ENCODE data around the gene HEATR5A. TPM values are rescaled to one million over a fixed set of nuclear protein-coding genes. Genes with fewer than 3 reads are reported as not detected.
A peak's percentile ranks its signal among the peaks of the same experiment; 100 is the strongest.

Gene HEATR5A
- total and polyA plus RNA-seq, 2 of the 13 experiments (the other 11 are each of a cell fraction or from before 2014, with no cell fraction given), result 36.4 to 105 TPM

- TF ChIP-seq, protein P1, sequence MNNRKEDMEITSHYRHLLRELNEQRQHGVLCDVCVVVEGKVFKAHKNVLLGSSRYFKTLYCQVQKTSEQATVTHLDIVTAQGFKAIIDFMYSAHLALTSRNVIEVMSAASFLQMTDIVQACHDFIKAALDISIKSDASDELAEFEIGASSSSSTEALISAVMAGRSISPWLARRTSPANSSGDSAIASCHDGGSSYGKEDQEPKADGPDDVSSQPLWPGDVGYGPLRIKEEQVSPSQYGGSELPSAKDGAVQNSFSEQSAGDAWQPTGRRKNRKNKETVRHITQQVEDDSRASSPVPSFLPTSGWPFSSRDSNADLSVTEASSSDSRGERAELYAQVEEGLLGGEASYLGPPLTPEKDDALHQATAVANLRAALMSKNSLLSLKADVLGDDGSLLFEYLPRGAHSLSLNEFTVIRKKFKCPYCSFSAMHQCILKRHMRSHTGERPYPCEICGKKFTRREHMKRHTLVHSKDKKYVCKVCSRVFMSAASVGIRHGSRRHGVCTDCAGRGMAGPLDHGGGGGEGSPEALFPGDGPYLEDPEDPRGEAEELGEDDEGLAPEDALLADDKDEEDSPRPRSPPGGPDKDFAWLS (CRISPR knock-in tag; IDR thresholded peaks at IDR 0.05; ENCODE audit: borderline replicate concordance), result peak; percentile 97; the same call in 1 of the 2 replicates
- TF ChIP-seq ZNF12 (CRISPR knock-in tag; IDR thresholded peaks at IDR 0.05), result peak; percentile 91
- TF ChIP-seq PLRG1 (conservative IDR thresholded peaks at IDR 0.05), result no peak
- TF ChIP-seq ZNF724P (CRISPR knock-in tag; IDR thresholded peaks at IDR 0.05; ENCODE audit: borderline replicate concordance), result peak; percentile 100
- no peak for TF ChIP-seq HOXA7 (CRISPR knock-in tag; IDR thresholded peaks at IDR 0.05)
- TF ChIP-seq, protein P2, sequence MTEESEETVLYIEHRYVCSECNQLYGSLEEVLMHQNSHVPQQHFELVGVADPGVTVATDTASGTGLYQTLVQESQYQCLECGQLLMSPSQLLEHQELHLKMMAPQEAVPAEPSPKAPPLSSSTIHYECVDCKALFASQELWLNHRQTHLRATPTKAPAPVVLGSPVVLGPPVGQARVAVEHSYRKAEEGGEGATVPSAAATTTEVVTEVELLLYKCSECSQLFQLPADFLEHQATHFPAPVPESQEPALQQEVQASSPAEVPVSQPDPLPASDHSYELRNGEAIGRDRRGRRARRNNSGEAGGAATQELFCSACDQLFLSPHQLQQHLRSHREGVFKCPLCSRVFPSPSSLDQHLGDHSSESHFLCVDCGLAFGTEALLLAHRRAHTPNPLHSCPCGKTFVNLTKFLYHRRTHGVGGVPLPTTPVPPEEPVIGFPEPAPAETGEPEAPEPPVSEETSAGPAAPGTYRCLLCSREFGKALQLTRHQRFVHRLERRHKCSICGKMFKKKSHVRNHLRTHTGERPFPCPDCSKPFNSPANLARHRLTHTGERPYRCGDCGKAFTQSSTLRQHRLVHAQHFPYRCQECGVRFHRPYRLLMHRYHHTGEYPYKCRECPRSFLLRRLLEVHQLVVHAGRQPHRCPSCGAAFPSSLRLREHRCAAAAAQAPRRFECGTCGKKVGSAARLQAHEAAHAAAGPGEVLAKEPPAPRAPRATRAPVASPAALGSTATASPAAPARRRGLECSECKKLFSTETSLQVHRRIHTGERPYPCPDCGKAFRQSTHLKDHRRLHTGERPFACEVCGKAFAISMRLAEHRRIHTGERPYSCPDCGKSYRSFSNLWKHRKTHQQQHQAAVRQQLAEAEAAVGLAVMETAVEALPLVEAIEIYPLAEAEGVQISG (CRISPR knock-in tag; IDR thresholded peaks at IDR 0.05), result peak; percentile 97
- peak; percentile 51; the same call in 1 of the 2 replicates for TF ChIP-seq CHD2 (IDR thresholded peaks at IDR 0.05; ENCODE audit: low read depth, low read length)
- TF ChIP-seq ZNF615 (CRISPR knock-in tag; IDR thresholded peaks at IDR 0.05; ENCODE audit: borderline replicate concordance), result peak; percentile 91; the same call in 1 of the 2 replicates
- TF ChIP-seq XRCC5 (optimal IDR thresholded peaks at IDR 0.05; ENCODE audit: low read length), result peak; percentile 97
- peak; percentile 100; the same call in 1 of the 2 replicates for TF ChIP-seq ZNF558 (CRISPR knock-in tag; IDR thresholded peaks at IDR 0.05; ENCODE audit: borderline replicate concordance)
- TF ChIP-seq ATF7-NPFF (CRISPR knock-in tag; IDR thresholded peaks at IDR 0.05; ENCODE audit: low read depth), result peak; percentile 100
- peak; percentile 98 for TF ChIP-seq ZBTB7B (CRISPR knock-in tag; IDR thresholded peaks at IDR 0.05)
- TF ChIP-seq ZNF614 (CRISPR knock-in tag; IDR thresholded peaks at IDR 0.05; ENCODE audit: borderline replicate concordance), result peak; percentile 99
- peak; percentile 99 for TF ChIP-seq SAFB2 (CRISPR knock-in tag; IDR thresholded peaks at IDR 0.05; ENCODE audit: borderline replicate concordance, low read depth)
- peak; percentile 99 for TF ChIP-seq ZNF878 (CRISPR knock-in tag; IDR thresholded peaks at IDR 0.05)
- peak; percentile 95 for TF ChIP-seq ESRRA (CRISPR knock-in tag; IDR thresholded peaks at IDR 0.05; ENCODE audit: low read depth)
- peak; percentile 87; the same call in 1 of the 2 replicates for TF ChIP-seq ZFP62 (CRISPR knock-in tag; IDR thresholded peaks at IDR 0.05)
- peak; percentile 66 for TF ChIP-seq ZBTB39 (CRISPR knock-in tag; IDR thresholded peaks at IDR 0.05)
- TF ChIP-seq SRY (CRISPR knock-in tag; IDR thresholded peaks at IDR 0.05), result peak; percentile 99
- TF ChIP-seq ZNF510 (CRISPR knock-in tag; IDR thresholded peaks at IDR 0.05; ENCODE audit: low read depth), result peak; percentile 100
- TF ChIP-seq, protein P3, sequence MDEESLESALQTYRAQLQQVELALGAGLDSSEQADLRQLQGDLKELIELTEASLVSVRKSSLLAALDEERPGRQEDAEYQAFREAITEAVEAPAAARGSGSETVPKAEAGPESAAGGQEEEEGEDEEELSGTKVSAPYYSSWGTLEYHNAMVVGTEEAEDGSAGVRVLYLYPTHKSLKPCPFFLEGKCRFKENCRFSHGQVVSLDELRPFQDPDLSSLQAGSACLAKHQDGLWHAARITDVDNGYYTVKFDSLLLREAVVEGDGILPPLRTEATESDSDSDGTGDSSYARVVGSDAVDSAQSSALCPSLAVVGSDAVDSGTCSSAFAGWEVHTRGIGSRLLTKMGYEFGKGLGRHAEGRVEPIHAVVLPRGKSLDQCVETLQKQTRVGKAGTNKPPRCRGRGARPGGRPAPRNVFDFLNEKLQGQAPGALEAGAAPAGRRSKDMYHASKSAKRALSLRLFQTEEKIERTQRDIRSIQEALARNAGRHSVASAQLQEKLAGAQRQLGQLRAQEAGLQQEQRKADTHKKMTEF (CRISPR knock-in tag; IDR thresholded peaks at IDR 0.05), result peak; percentile 100
- no peak for TF ChIP-seq KAT2B (IDR thresholded peaks at IDR 0.05; ENCODE audit: borderline replicate concordance, low read depth, low read length)
Observed at GRCh38 chr14:31456841-31457664, 36.7 kb upstream of the HEATR5A start, which contains the start of gene DTD2 (continued).
